Activated CD4-positive, alpha-beta memory T cell treated with anti-CD3 and anti-CD28 coated beads for 36 hours (primary cell): Measurements from ENCODE around the gene COQ8B. TPM values are rescaled to one million over a fixed set of nuclear protein-coding genes. Genes with fewer than 3 reads are reported as not detected.
"Not testable (repeated sequence)": the region's sequence is repeated elsewhere in the genome, so short reads cannot be mapped to it uniquely, and the experiment has no call there.

ENCODE experiments used
- CTCF ChIA-PET: fragments of 350-600 bp; sonication (Branson Sonifier 250); formaldehyde crosslinking; loops from one replicate; lab custom pipeline; 2021; ENCODE audit warnings: antibody characterized with exemption, inconsistent platforms; lab: Charles Lee
- POLR2A ChIA-PET: fragments of 350-600 bp; sonication (Branson Sonifier 250); formaldehyde crosslinking; loops from one replicate; lab custom pipeline; 2021; ENCODE audit warnings: antibody characterized with exemption; lab: Charles Lee
- DNase-seq: peaks from one replicate; pipeline ENCODE4 v3.0.0-alpha.2; 2020
- H3K27ac Mint-ChIP-seq: one replicate; pipeline ENCODE4 v1.8.0; 2021; ENCODE audit warnings: mixed read lengths
- H3K27me3 Mint-ChIP-seq: one replicate; pipeline ENCODE4 v1.8.0; 2021; ENCODE audit warnings: mixed read lengths
- H3K36me3 Mint-ChIP-seq: one replicate; pipeline ENCODE4 v1.8.0; 2021; ENCODE audit warnings: mixed read lengths
- H3K4me1 Mint-ChIP-seq: one replicate; pipeline ENCODE4 v1.8.0; 2021; ENCODE audit warnings: low read depth, mixed read lengths
- H3K4me3 Mint-ChIP-seq: one replicate; pipeline ENCODE4 v1.8.0; 2021; ENCODE audit warnings: mild to moderate bottlenecking, mixed read lengths
- H3K9me3 Mint-ChIP-seq: one replicate; pipeline ENCODE4 v1.8.0; 2021; ENCODE audit warnings: mixed read lengths
- intact Hi-C: fragments of 100-400 bp; cut with micrococcal nuclease; formaldehyde crosslinking; loops from one replicate; pipeline ENCODE4 v1.15.1; 2023
- total RNA-seq, 2 experiments: library from RNA; stranded (reverse); gene quantifications; one replicate each; pipeline ENCODE4 v1.2.3, GENCODE V29; 2021

Gene COQ8B
- total RNA-seq, 2 experiments from 2014 or later, result 31.7 to 36.3 TPM

GRCh38 chr19:40661616-40662015, 55.1 kb downstream of the COQ8B start:
- no peaks in the 10 kb centered on the region for H3K36me3 Mint-ChIP-seq
- DNase-seq, result no peak
- POLR2A ChIA-PET, result no interaction called here
- H3K4me1 Mint-ChIP-seq, result peaks cover 24% of the 10 kb centered on the region
- no peak overlapping the region for H3K4me3 Mint-ChIP-seq
- no peaks in the 10 kb centered on the region for H3K27me3 Mint-ChIP-seq
- H3K9me3 Mint-ChIP-seq, result no peaks in the 10 kb centered on the region
- CTCF ChIA-PET, result interaction anchor here (1.7 to 3.9 kb wide), 6 partner anchors 57 to 483 kb away, joined by 3 to 68 read pairs (median 14); no protein-coding TSS in a partner anchor
- H3K27ac Mint-ChIP-seq, result no peak overlapping the region
- intact Hi-C loops, result loop anchor here (1.0 to 2.0 kb wide), 4 partner anchors 89 to 483 kb away; partner anchors contain the start of genes ACTMAP and SNRPA

DNA sequence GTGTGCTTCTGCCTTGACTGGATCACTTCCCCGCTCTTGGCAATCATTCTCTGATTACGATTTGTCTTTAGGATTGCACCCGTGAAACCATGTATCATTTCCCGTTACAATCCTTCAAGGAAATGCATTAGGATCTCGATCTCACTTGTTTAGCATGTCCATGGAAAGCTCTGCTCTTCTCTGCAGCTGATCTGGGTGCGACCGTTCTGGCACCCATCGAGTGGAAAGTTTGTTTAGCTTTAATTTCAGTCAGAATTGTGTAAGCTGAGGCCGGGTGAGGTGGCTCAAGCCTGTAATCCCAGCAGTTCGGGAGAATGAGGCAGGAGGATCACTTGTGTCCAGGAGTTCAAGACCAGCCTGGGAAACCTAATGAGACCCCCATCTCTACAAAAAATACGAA, 57.1 kb downstream of the COQ8B start:
- H3K36me3 Mint-ChIP-seq, result no peaks in the 10 kb centered on the region
- intact Hi-C loops, result no loop called here
- H3K9me3 Mint-ChIP-seq, result no peaks in the 10 kb centered on the region
- no peak for DNase-seq
- peaks cover 14% of the 10 kb centered on the region for H3K4me1 Mint-ChIP-seq
- H3K27me3 Mint-ChIP-seq, result no peaks in the 10 kb centered on the region
- ChIA-PET CTCF (interaction anchor here (1.4 to 2.8 kb wide), 2 partner anchors 25 to 485 kb away, joined by 3 to 7 read pairs; no protein-coding TSS in a partner anchor), POLR2A (no interaction called here)
- H3K4me3 Mint-ChIP-seq, result no peak overlapping the region
- H3K27ac Mint-ChIP-seq, result no peak overlapping the region

GRCh38 chr19:40659116-40659515, 57.6 kb downstream of the COQ8B start:
- Mint-ChIP-seq H3K27ac (no peak overlapping the region), H3K36me3 (no peaks in the 10 kb centered on the region), H3K27me3 (no peaks in the 10 kb centered on the region), H3K4me1 (peaks cover 13% of the 10 kb centered on the region), H3K4me3 (no peak overlapping the region), H3K9me3 (no peaks in the 10 kb centered on the region)
- ChIA-PET CTCF (interaction anchor here (1.4 to 2.8 kb wide), 2 partner anchors 24 to 485 kb away, joined by 3 to 7 read pairs; no protein-coding TSS in a partner anchor), POLR2A (no interaction called here)
- DNase-seq, result no peak
- intact Hi-C loops, result no loop called here

- no peak for DNase-seq
- intact Hi-C loops, result no loop called here
- Mint-ChIP-seq H3K4me3 (no peak overlapping the region), H3K36me3 (no peaks in the 10 kb centered on the region), H3K4me1 (peaks cover 2% of the 10 kb centered on the region), H3K9me3 (no peaks in the 10 kb centered on the region), H3K27ac (no peak overlapping the region), H3K27me3 (no peaks in the 10 kb centered on the region)
- ChIA-PET POLR2A (no interaction called here), CTCF (interaction anchor here (1.0 to 1.8 kb wide), 2 partner anchors 23 to 149 kb away, joined by 3 to 10 read pairs; no protein-coding TSS in a partner anchor)
Measured at GRCh38 chr19:40658031-40658430, 58.7 kb downstream of the COQ8B start.

- CTCF ChIA-PET, H3K36me3 Mint-ChIP-seq, POLR2A ChIA-PET, intact Hi-C loops, DNase-seq, H3K27ac Mint-ChIP-seq, H3K9me3 Mint-ChIP-seq, H3K27me3 Mint-ChIP-seq, H3K4me1 Mint-ChIP-seq, H3K4me3 Mint-ChIP-seq: not testable (repeated sequence)
Measured at GRCh38 chr19:40655684-40656083, 61.0 kb downstream of the COQ8B start.

- intact Hi-C loops, H3K36me3 Mint-ChIP-seq, H3K4me1 Mint-ChIP-seq, DNase-seq, H3K27ac Mint-ChIP-seq, H3K9me3 Mint-ChIP-seq, H3K27me3 Mint-ChIP-seq, POLR2A ChIA-PET, H3K4me3 Mint-ChIP-seq: not testable (repeated sequence)
- CTCF ChIA-PET, result interaction anchor here (2.9 kb wide), 1 partner anchor 17 kb away, joined by 15 read pairs; no protein-coding TSS in a partner anchor
Measured at GRCh38 chr19:40652303-40652702, 64.4 kb downstream of the COQ8B start.

- Mint-ChIP-seq H3K36me3 (no peaks in the 10 kb centered on the region), H3K27me3 (peaks cover 8% of the 10 kb centered on the region), H3K4me1 (no peaks in the 10 kb centered on the region), H3K27ac (no peak overlapping the region), H3K9me3 (no peaks in the 10 kb centered on the region), H3K4me3 (no peak overlapping the region)
- intact Hi-C loops, result no loop called here
- no peak for DNase-seq
- CTCF ChIA-PET, result interaction anchor here (2.9 kb wide), 1 partner anchor 16 kb away, joined by 15 read pairs; no protein-coding TSS in a partner anchor
- POLR2A ChIA-PET, result no interaction called here
Measured at GRCh38 chr19:40650749-40651305, 65.9 kb downstream of the COQ8B start.

DNA sequence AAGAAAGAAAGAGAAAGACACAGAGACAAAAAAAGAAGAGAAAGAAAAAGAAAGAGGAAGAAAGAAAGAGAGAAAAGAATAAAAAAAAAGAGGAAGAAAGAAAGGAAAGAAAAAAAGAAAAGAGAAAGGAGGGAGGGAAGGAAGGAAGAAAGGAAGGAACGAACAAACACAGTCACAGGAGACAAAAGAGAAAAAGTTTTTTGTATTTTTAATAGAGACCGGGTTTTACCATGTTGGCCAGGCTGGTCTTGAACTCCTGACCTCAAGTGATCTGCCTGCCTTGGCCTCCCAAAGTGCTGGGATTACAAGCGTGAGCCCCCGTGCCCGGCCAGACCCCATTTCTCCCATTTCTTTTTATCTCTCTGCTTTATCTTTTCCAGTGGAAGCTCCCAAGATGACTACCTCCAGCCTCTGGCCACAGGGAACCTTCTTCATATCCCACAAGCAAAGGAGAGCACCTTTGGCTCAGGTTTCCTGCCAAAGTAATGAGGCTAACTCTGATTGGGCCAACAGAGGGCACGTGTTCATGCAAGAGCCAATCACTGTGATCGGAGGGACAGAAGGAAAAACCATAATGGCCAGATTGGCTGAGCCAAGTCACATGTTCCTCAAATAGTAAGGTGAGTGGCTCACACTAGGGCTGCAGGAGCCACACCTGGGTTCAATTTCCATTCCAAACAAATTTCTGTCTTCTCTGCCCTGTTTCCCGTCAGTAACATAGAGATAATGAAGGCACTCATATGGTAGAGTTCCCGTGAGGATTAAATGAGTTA, 66.6 kb downstream of the COQ8B start:
- DNase-seq, H3K4me1 Mint-ChIP-seq, H3K36me3 Mint-ChIP-seq, H3K9me3 Mint-ChIP-seq, H3K27ac Mint-ChIP-seq, intact Hi-C loops, POLR2A ChIA-PET, H3K4me3 Mint-ChIP-seq: not testable (repeated sequence)
- peaks cover 10% of the 10 kb centered on the region for H3K27me3 Mint-ChIP-seq
- CTCF ChIA-PET, result interaction anchor here (2.9 kb wide), 1 partner anchor 15 kb away, joined by 15 read pairs; no protein-coding TSS in a partner anchor

DNA sequence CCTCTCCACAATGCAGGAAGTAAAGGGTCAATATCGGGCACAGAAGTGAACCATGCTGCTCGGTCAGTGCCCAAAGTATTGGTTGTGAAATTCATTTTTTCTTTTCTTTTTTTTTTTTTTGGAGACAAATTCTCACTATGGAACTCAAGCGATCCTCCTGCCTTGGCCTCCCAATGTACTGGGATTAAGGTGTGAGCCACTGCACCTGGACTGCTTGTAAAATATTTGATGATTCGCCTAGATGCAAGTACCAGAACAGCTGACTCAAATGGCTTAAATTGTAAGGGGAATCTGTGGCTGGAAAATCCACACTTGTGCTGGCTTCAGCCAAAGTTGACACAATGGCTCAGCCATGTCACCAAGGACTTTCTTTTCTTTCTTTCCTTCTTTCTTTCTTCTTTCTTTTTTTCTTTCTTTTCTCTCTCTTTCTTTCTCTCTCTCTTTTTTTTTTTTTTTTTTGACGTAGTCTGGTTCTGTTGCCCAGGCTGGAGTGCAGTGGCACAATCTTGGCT, 69.9 kb downstream of the COQ8B start:
- H3K4me3 Mint-ChIP-seq, result no peak overlapping the region
- H3K27ac Mint-ChIP-seq, result no peak overlapping the region
- H3K4me1 Mint-ChIP-seq, result no peaks in the 10 kb centered on the region
- ChIA-PET CTCF (interaction anchor here (1.1 to 3.7 kb wide), 2 partner anchors 12 to 44 kb away, joined by 3 to 28 read pairs; no protein-coding TSS in a partner anchor), POLR2A (no interaction called here)
- DNase-seq, result no peak
- no peaks in the 10 kb centered on the region for H3K36me3 Mint-ChIP-seq
- H3K27me3 Mint-ChIP-seq, result peaks cover 10% of the 10 kb centered on the region
- intact Hi-C loops, result no loop called here
- H3K9me3 Mint-ChIP-seq, result no peaks in the 10 kb centered on the region

- H3K4me1 Mint-ChIP-seq, result no peaks in the 10 kb centered on the region
- H3K27me3 Mint-ChIP-seq, result peaks cover 8% of the 10 kb centered on the region
- DNase-seq, result no peak
- intact Hi-C loops, result no loop called here
- CTCF ChIA-PET, result interaction anchor here (0.9 kb wide), 1 partner anchor 8 kb away, joined by 4 read pairs; no protein-coding TSS in a partner anchor
- H3K4me3 Mint-ChIP-seq, result no peak overlapping the region
- H3K36me3 Mint-ChIP-seq, result no peaks in the 10 kb centered on the region
- POLR2A ChIA-PET, result no interaction called here
- no peak overlapping the region for H3K27ac Mint-ChIP-seq
- H3K9me3 Mint-ChIP-seq, result no peaks in the 10 kb centered on the region
Measured at GRCh38 chr19:40642757-40643305, 73.9 kb downstream of the COQ8B start.

- H3K4me3 Mint-ChIP-seq, result no peak overlapping the region
- H3K9me3 Mint-ChIP-seq, result no peaks in the 10 kb centered on the region
Measured at GRCh38 chr19:40642051-40642706, 74.5 kb downstream of the COQ8B start.

More at GRCh38 chr19:40642051-40642706, 74.5 kb downstream of the COQ8B start:
- peaks cover 8% of the 10 kb centered on the region for H3K27me3 Mint-ChIP-seq
- no peaks in the 10 kb centered on the region for H3K4me1 Mint-ChIP-seq
- no peak for DNase-seq
- no peak overlapping the region for H3K27ac Mint-ChIP-seq
- CTCF ChIA-PET, result interaction anchor here (0.9 kb wide), 1 partner anchor 7 kb away, joined by 4 read pairs; no protein-coding TSS in a partner anchor
- no peaks in the 10 kb centered on the region for H3K36me3 Mint-ChIP-seq
- intact Hi-C loops, result no loop called here
- POLR2A ChIA-PET, result no interaction called here
